Erythroblast (primary cell): ENCODE data around the gene SLC24A1.

Experiments used
- GATA1 ChIP-seq: IDR thresholded peaks from 2 replicates; pipeline ENCODE4 v1.6.1; 2011; ENCODE audit warnings: low read depth, mild to moderate bottlenecking, control low read depth, low read length, moderate library complexity
- POLR2A ChIP-seq: IDR thresholded peaks from 2 replicates; pipeline ENCODE4 v1.6.1; 2011; ENCODE audit warnings: mild to moderate bottlenecking, low read length

- no peak for TF ChIP-seq POLR2A
- no peak for TF ChIP-seq GATA1
These were observed 23.7 kb downstream of the SLC24A1 start for GRCh38 chr15:65645392-65645791.
